Measurements from ENCODE around the gene ZFC3H1.
"Not testable (repeated sequence)": the region's sequence is repeated elsewhere in the genome, so short reads cannot be mapped to it uniquely, and the experiment has no call there.

ZFC3H1 gene

GRCh38 chr12:71569885-71570284 lies 93.8 kb downstream of the ZFC3H1 start:
- not testable (repeated sequence) for DNase-seq

- peak; percentile 49 for DNase-seq
Observed at GRCh38 chr12:71567537-71567936, 96.1 kb downstream of the ZFC3H1 start.

GRCh38 chr12:71566655-71567054 lies 97.0 kb downstream of the ZFC3H1 start:
- peak; percentile 26 for DNase-seq

GRCh38 chr12:71565535-71565934 lies 98.1 kb downstream of the ZFC3H1 start:
- DNase-seq, result no peak

- peak; percentile 17 for DNase-seq
Observed at GRCh38 chr12:71562676-71563595, 100.7 kb downstream of the ZFC3H1 start.

Measured in hematopoietic multipotent progenitor cell treated with erythropoietin and hydrocortisone succinate and interleukin-3 and kit ligand, for 4 days (in vitro differentiated cells).